GM18498 (cell line): ENCODE data around the gene APOL3.
"Not testable (repeated sequence)": the region's sequence is repeated elsewhere in the genome, so short reads cannot be mapped to it uniquely, and the experiment has no call there.

Experiments
- ATAC-seq: cut with Tn5 transposase; IDR thresholded peaks from one replicate; pipeline ENCODE4 v1.9.1; 2021; ENCODE audit warnings: mild to moderate bottlenecking, moderate library complexity; ENCODE audit not compliant: unreplicated experiment

APOL3 gene

GRCh38 chr22:36193577-36193976, 33.0 kb upstream of the APOL3 start:
- ATAC-seq, result no peak

GRCh38 chr22:36193171-36193570, 32.6 kb upstream of the APOL3 start:
- ATAC-seq, result no peak

- no peak for ATAC-seq
Measured at GRCh38 chr22:36192542-36192941, 32.0 kb upstream of the APOL3 start.

- no peak for ATAC-seq
Measured at GRCh38 chr22:36191106-36191836, 30.7 kb upstream of the APOL3 start.

- not testable (repeated sequence) for ATAC-seq
Measured at GRCh38 chr22:36187862-36188261, 27.3 kb upstream of the APOL3 start.

GRCh38 chr22:36185828-36186624, 25.5 kb upstream of the APOL3 start:
- ATAC-seq, result no peak

- no peak for ATAC-seq
Measured at GRCh38 chr22:36184433-36185025, 24.0 kb upstream of the APOL3 start.

- no peak for ATAC-seq
Measured at GRCh38 chr22:36183446-36183845, 22.9 kb upstream of the APOL3 start.

GRCh38 chr22:36182857-36183256, 22.3 kb upstream of the APOL3 start:
- no peak for ATAC-seq

GRCh38 chr22:36182056-36182455, 21.5 kb upstream of the APOL3 start:
- no peak for ATAC-seq

- ATAC-seq, result no peak
Measured at GRCh38 chr22:36180928-36181327, 20.4 kb upstream of the APOL3 start.

GRCh38 chr22:36180038-36180880, 19.7 kb upstream of the APOL3 start:
- ATAC-seq, result no peak

GRCh38 chr22:36177160-36177559, 16.6 kb upstream of the APOL3 start:
- no peak for ATAC-seq

- ATAC-seq, result no peak
Measured at GRCh38 chr22:36175892-36176291, 15.3 kb upstream of the APOL3 start.

- ATAC-seq, result no peak
Measured at GRCh38 chr22:36171941-36172340, 11.4 kb upstream of the APOL3 start.

- no peak for ATAC-seq
Measured at GRCh38 chr22:36166518-36167220, 6.1 kb upstream of the APOL3 start.

GRCh38 chr22:36166086-36166485, 5.5 kb upstream of the APOL3 start:
- ATAC-seq, result no peak

GRCh38 chr22:36165141-36165540, 4.6 kb upstream of the APOL3 start:
- no peak for ATAC-seq

GRCh38 chr22:36164621-36165020, 4.1 kb upstream of the APOL3 start:
- no peak for ATAC-seq

GRCh38 chr22:36163497-36163896, 2.9 kb upstream of the APOL3 start:
- ATAC-seq, result no peak
